HepG2 (cell line): ENCODE results near the gene KHK. TPM values are rescaled to one million over a fixed set of nuclear protein-coding genes. Genes with fewer than 3 reads are reported as not detected.
A peak's percentile ranks its signal among the peaks of the same experiment; 100 is the strongest.

Experiments used
- ATAC-seq: fragments of 200-7000 bp; cut with Tn5 transposase; 3 replicates; pipeline ENCODE4 v1.9.1; 2020; ENCODE audit warnings: mild to moderate bottlenecking, moderate library complexity
- BruUV-seq: library from RNA; stranded (reverse); fragments of 400-500 nt; replicated peaks from 2 replicates; lab custom pipeline; 2021; lab: Mats Ljungman, UMichigan
- CTCF ChIA-PET: fragments of 300-600 bp; formaldehyde crosslinking; extraction: SDS; loops from one replicate; lab custom pipeline; 2021; ENCODE audit warnings: low total read pairs, inconsistent platforms, low intra/inter-chr PET ratio; lab: Yijun Ruan, JAX
- POLR2A ChIA-PET: fragments of 350-600 bp; sonication (Branson Sonifier 250); formaldehyde crosslinking; loops from one replicate; lab custom pipeline; 2020; ENCODE audit warnings: antibody characterized with exemption, inconsistent platforms; lab: Yijun Ruan, JAX
- DNase-seq: peaks from one replicate; pipeline ENCODE4 v3.0.0-alpha.2; 2015; ENCODE audit warnings: low spot score
- FAIRE-seq: peaks from 3 replicates; lab custom pipeline; 2011; peaks lifted over from hg19 to GRCh38; lab: Jason Lieb, UNC
- H2AFZ ChIP-seq: one replicate; pipeline ENCODE4 v1.6.1; 2011; ENCODE audit warnings: low read length, inconsistent platforms
- H3K27ac ChIP-seq: fragments of 300-600 bp; 3 replicates; pipeline ENCODE4 v1.8.0; 2011; ENCODE audit warnings: mixed run types, mild to moderate bottlenecking, mixed read lengths, low read length, inconsistent platforms; ENCODE audit not compliant: insufficient read depth; ENCODE audit errors: extremely low read length
- H3K27me3 ChIP-seq, 2 experiments: fragments of 200-600 bp in 1 of 2; 2 replicates in 1 of 2; 3 replicates in 1 of 2; pipeline versions ENCODE4 v1.6.0 to v1.8.0; 2011; ENCODE audit warnings: low read length in 2 of 2, mild to moderate bottlenecking in 2 of 2, moderate library complexity in 2 of 2, inconsistent platforms in 1 of 2; ENCODE audit not compliant: insufficient read depth in 2 of 2, control insufficient read depth in 1 of 2
- H3K36me3 ChIP-seq, 2 experiments: fragments of 200-600 bp in 1 of 2; replicated peaks in 1 of 2; 2 replicates in 1 of 2; 3 replicates in 1 of 2; pipeline versions ENCODE4 v1.5.1 to v1.8.0; 2011; ENCODE audit warnings: low read length in 2 of 2, inconsistent platforms in 1 of 2; ENCODE audit not compliant: insufficient read depth in 2 of 2, control insufficient read depth in 1 of 2
- H3K4me1 ChIP-seq: 2 replicates; pipeline ENCODE4 v1.5.1; 2012; ENCODE audit warnings: low read length, inconsistent platforms; ENCODE audit not compliant: insufficient read depth
- H3K4me2 ChIP-seq: 2 replicates; pipeline ENCODE4 v1.6.0; 2011; ENCODE audit warnings: low read depth, low read length, inconsistent platforms
- H3K4me3 ChIP-seq, 3 experiments: fragments of 200-600 bp in 1 of 3; sonication (generic), shearing (Covaris generic) in 1 of 3; replicated peaks in 1 of 3; 2 replicates each; pipeline ENCODE4 v1.5.1; 2011 to 2016; ENCODE audit warnings: low read length in 3 of 3, inconsistent platforms in 2 of 3, low read depth in 2 of 3, mild to moderate bottlenecking in 2 of 3, control low read depth in 1 of 3, mixed read lengths in 1 of 3; ENCODE audit not compliant: insufficient read depth in 1 of 3
- H3K79me2 ChIP-seq: one replicate; pipeline ENCODE4 v1.6.1; 2011; ENCODE audit warnings: low read length, inconsistent platforms; ENCODE audit not compliant: insufficient read depth
- H3K9ac ChIP-seq: 2 replicates; pipeline ENCODE4 v1.6.0; 2011; ENCODE audit warnings: mild to moderate bottlenecking, low read depth, low read length, inconsistent platforms; ENCODE audit not compliant: insufficient read depth
- H3K9me3 ChIP-seq: 2 replicates; pipeline ENCODE4 v1.5.1; 2012; ENCODE audit warnings: mild to moderate bottlenecking, low read length
- H4K20me1 ChIP-seq: 2 replicates; pipeline ENCODE4 v1.6.0; 2011; ENCODE audit warnings: inconsistent platforms, mild to moderate bottlenecking, low read length, moderate library complexity; ENCODE audit not compliant: insufficient read depth
- AGO2 ChIP-seq: fragments of 200-400 bp; formaldehyde crosslinking; optimal IDR thresholded peaks from 2 replicates; pipeline ENCODE3; 2017; ENCODE audit warnings: mild to moderate bottlenecking, low read depth, low read length, moderate library complexity
- ATM ChIP-seq: fragments of 450-650 bp; IDR thresholded peaks from 2 replicates; pipeline ENCODE4 v1.7.1; 2017; ENCODE audit warnings: mild to moderate bottlenecking, borderline replicate concordance
- CC2D1A ChIP-seq: sonication (generic); formaldehyde crosslinking; IDR thresholded peaks from 2 replicates; pipeline ENCODE4 v1.8.1; 2023; ENCODE audit warnings: mild to moderate bottlenecking, missing genetic modification reagents
- CENPX ChIP-seq: sonication (generic); formaldehyde crosslinking; IDR thresholded peaks from 2 replicates; pipeline ENCODE4 v1.9.0; 2021; ENCODE audit warnings: mild to moderate bottlenecking, missing genetic modification reagents, moderate library complexity
- CREB1 ChIP-seq, 2 experiments: fragments of 450-650 bp in 1 of 2; IDR thresholded peaks; 2 replicates each; pipeline ENCODE4 v1.6.1; 2016 to 2017; ENCODE audit warnings: control low read depth in 1 of 2, mild to moderate bottlenecking in 1 of 2, missing compliant biosample characterization in 1 of 2, missing genetic modification characterization in 1 of 2
- E2F2 ChIP-seq: sonication (generic); formaldehyde crosslinking; IDR thresholded peaks from 2 replicates; pipeline ENCODE4 v1.4.0; 2020; ENCODE audit warnings: missing genetic modification reagents, borderline replicate concordance
- RORA ChIP-seq: sonication (generic); formaldehyde crosslinking; IDR thresholded peaks from 2 replicates; pipeline ENCODE4 v1.5.0; 2020; ENCODE audit warnings: mild to moderate bottlenecking, missing genetic modification reagents, moderate library complexity
- STAT5B ChIP-seq: sonication (generic); formaldehyde crosslinking; IDR thresholded peaks from 2 replicates; pipeline ENCODE4 v1.4.0; 2020; ENCODE audit warnings: missing genetic modification reagents
- ZBTB10 ChIP-seq: sonication (generic); formaldehyde crosslinking; IDR thresholded peaks from 2 replicates; pipeline ENCODE4 v1.4.0; 2020; ENCODE audit warnings: missing genetic modification reagents, borderline replicate concordance
- ZNF251 ChIP-seq: sonication (generic); formaldehyde crosslinking; IDR thresholded peaks from 2 replicates; pipeline ENCODE4 v1.9.0; 2021; ENCODE audit warnings: mild to moderate bottlenecking, missing genetic modification reagents
- ZNF256 ChIP-seq: sonication (generic); formaldehyde crosslinking; conservative IDR thresholded peaks from 2 replicates; pipeline ENCODE4 v1.4.0; 2020; ENCODE audit warnings: missing genetic modification reagents
- ZNF276 ChIP-seq: sonication (generic); formaldehyde crosslinking; IDR thresholded peaks from 2 replicates; pipeline ENCODE4 v1.4.0; 2020; ENCODE audit warnings: mild to moderate bottlenecking, low read depth, missing genetic modification reagents
- ZNF607 ChIP-seq: sonication (generic); formaldehyde crosslinking; IDR thresholded peaks from 2 replicates; pipeline ENCODE4 v1.5.1; 2020; ENCODE audit warnings: missing genetic modification reagents, mild to moderate bottlenecking, borderline replicate concordance
- ZSCAN22 ChIP-seq: sonication (generic); formaldehyde crosslinking; IDR thresholded peaks from 2 replicates; pipeline ENCODE4 v1.4.0; 2020; ENCODE audit warnings: mild to moderate bottlenecking, missing genetic modification reagents
- WGBS: methylation state at CpG from one replicate; pipeline ENCODE4 v1.1.6; 2017; ENCODE audit warnings: low lambda C conversion rate; 5-methylcytosine and 5-hydroxymethylcytosine counted together
- in situ Hi-C: cut with HindIII; loops from 2 replicates; pipeline ENCODE4 v1.10.0; 2017; ENCODE audit warnings: low pct_unique_long_range_greater_than_20kb; ENCODE audit not compliant: extremely low pct_ligation_motif_present
- intact Hi-C: fragments of 100-400 bp; cut with micrococcal nuclease; formaldehyde crosslinking; loops from one replicate; pipeline ENCODE4 v1.10.0; 2022; ENCODE audit not compliant: unreplicated experiment
- polyA plus RNA-seq, 8 experiments: library from polyadenylated mRNA; depleted of rRNA in 3 of 8; stranded (reverse) in 7 of 8; unstranded in 1 of 8; fragments of >200 nt; fragmentation: Illumina TruSeq in 4 of 8; extraction: Trizol in 4 of 8; gene quantifications; 2 replicates each; pipeline versions ENCODE4 v1.2.1 to v1.2.3, GENCODE V29; 2011 to 2016; ENCODE audit warnings: low read depth in 4 of 8, missing spikeins in 1 of 8, mixed read lengths in 1 of 8; ENCODE audit not compliant: insufficient read depth in 1 of 8
- total RNA-seq, 5 experiments: library from RNA; depleted of rRNA; stranded (reverse); fragments of >200 nt; fragmentation: Illumina TruSeq; extraction: Trizol; gene quantifications; 2 replicates each; pipeline ENCODE4 v1.2.3, GENCODE V29; 2016; ENCODE audit warnings: low read depth in 1 of 5
- TF ChIP-seq, protein P1 (sequence below): sonication (generic); formaldehyde crosslinking; IDR thresholded peaks from 2 replicates; pipeline ENCODE4 v1.4.0; 2020; ENCODE audit warnings: missing genetic modification reagents

KHK gene
- total and polyA plus RNA-seq, 2 of the 13 experiments (the other 11 are each of a cell fraction or from before 2014, with no cell fraction given) = 40.9 to 99.2 TPM

GRCh38 chr2:27070653-27071276 is 15.8 kb upstream of the KHK start:
- WGBS = 4% methylated on average over 5 of the region's 11 CpGs
- POLR2A ChIA-PET = interaction anchor here (1.0 to 4.3 kb wide), 13 partner anchors 9 to 557 kb away, joined by 3 to 106 read pairs (median 12); partner anchors contain the start of genes ABHD1, AGBL5, ATRAID and CCDC121
- in situ Hi-C loops = no loop called here
- ATAC-seq (peak; percentile 2), FAIRE-seq (no peak), DNase-seq (no peak)
- Histone ChIP-seq H4K20me1 (no peaks in the 10 kb centered on the region), H3K27me3 (peaks cover 0 to 16% of the 10 kb centered on the region in 2 experiments; a peak in 2 of 5 replicates), H3K27ac (peak overlapping the region; percentile 72), H3K9me3 (no peaks in the 10 kb centered on the region), H3K36me3 (peaks cover 15 to 27% of the 10 kb centered on the region in 2 experiments), H3K4me3 (peak overlapping the region; percentile 92 to 99 (median 98)), H3K4me1 (peaks cover 63% of the 10 kb centered on the region), H3K79me2 (peaks cover 30% of the 10 kb centered on the region), H3K4me2 (peak overlapping the region; percentile 96), H2AFZ (no peak overlapping the region), H3K9ac (peak overlapping the region; percentile 97)
- intact Hi-C loops = loop anchor here (1.0 kb wide), 1 partner anchor 19 kb away; the partner anchor contains the start of gene AGBL5
- CTCF ChIA-PET = no interaction called here
- BruUV-seq = TSS peak; percentile 66
- TF ChIP-seq CENPX (no peak), RORA (no peak), ZBTB10 (CRISPR knock-in tag) (no peak), ZNF607 (CRISPR knock-in tag) (0 out of 2 replicates have a peak, but pooled peaks have one; percentile 25), CC2D1A (CRISPR knock-in tag) (no peak), ZNF276 (CRISPR knock-in tag) (no peak), CREB1 (IDR thresholded peaks at IDR 0.05) (no peak), CREB1 (CRISPR knock-in tag; IDR thresholded peaks at IDR 0.05) (no peak), E2F2 (CRISPR knock-in tag) (no peak), ATM (no peak), ZSCAN22 (CRISPR knock-in tag) (no peak), ZNF251 (CRISPR knock-in tag) (no peak), AGO2 (no peak), STAT5B (CRISPR knock-in tag) (no peak), ZNF256 (CRISPR knock-in tag) (0 out of 2 replicates have a peak, but pooled peaks have one; percentile 65)
- TF ChIP-seq, protein P1, sequence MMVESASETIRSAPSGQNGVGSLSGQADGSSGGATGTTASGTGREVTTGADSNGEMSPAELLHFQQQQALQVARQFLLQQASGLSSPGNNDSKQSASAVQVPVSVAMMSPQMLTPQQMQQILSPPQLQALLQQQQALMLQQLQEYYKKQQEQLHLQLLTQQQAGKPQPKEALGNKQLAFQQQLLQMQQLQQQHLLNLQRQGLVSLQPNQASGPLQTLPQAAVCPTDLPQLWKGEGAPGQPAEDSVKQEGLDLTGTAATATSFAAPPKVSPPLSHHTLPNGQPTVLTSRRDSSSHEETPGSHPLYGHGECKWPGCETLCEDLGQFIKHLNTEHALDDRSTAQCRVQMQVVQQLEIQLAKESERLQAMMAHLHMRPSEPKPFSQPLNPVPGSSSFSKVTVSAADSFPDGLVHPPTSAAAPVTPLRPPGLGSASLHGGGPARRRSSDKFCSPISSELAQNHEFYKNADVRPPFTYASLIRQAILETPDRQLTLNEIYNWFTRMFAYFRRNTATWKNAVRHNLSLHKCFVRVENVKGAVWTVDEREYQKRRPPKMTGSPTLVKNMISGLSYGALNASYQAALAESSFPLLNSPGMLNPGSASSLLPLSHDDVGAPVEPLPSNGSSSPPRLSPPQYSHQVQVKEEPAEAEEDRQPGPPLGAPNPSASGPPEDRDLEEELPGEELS (CRISPR knock-in tag) = 0 out of 2 replicates have a peak, but pooled peaks have one; percentile 4
